Stimulated activated CD4-positive, alpha-beta T cell treated with anti-CD3 and anti-CD28 coated beads, Interleukin-1b, Interleukin-23, amount 100 ng/mL, for 4 hours (primary cell): ENCODE results near the gene RBM41.

Experiments used
- DNase-seq, 2 donors: peaks; one replicate each; pipeline ENCODE4 v3.0.0-alpha.2; 2020; ENCODE audit warnings: low read depth in 2 of 2

The RBM41 gene

GRCh38 chrX:107029752-107030151 lies 88.9 kb downstream of the RBM41 start:
- no peak for DNase-seq

GRCh38 chrX:107025545-107025944 lies 93.1 kb downstream of the RBM41 start:
- no peak for DNase-seq

GRCh38 chrX:107014936-107015335 lies 103.7 kb downstream of the RBM41 start:
- DNase-seq = no peak
